ENCODE results near the gene ZBTB39.

The ZBTB39 gene

GRCh38 chr12:57051011-57051410, 44.7 kb upstream of the ZBTB39 start:
- Histone ChIP-seq H2AFZ (ENCODE audit: low read depth, low read length) (no peak overlapping the region), H3K79me2 (ENCODE audit: low read length) (no peaks in the 10 kb centered on the region), H4K20me1 (ENCODE audit: insufficient read depth, low read length) (no peaks in the 10 kb centered on the region)

GRCh38 chr12:57049890-57050289, 43.5 kb upstream of the ZBTB39 start, which contains the start of gene MYO1A:
MYO1A (minus strand) TSS chr12:57050129; CDS start chr12:57048323, 1,806 bp downstream.
- Histone ChIP-seq H3K4me2 (ENCODE audit: low read length) (no peak within 1 kb of the TSS), H3K36me3 (replicated peaks; ENCODE audit: low read depth, low read length) (peaks cover 4% of the 10 kb centered on the region), H3K79me2 (ENCODE audit: low read length) (no peaks in the 10 kb centered on the region), H3K4me1 (ENCODE audit: low read length) (peaks cover 18% of the 10 kb centered on the region), H3K27me3 (ENCODE audit: low read depth, low read length) (no peaks in the 10 kb centered on the region; the same call in 1 of the 2 replicates), H2AFZ (ENCODE audit: low read depth, low read length) (no peak within 1 kb of the TSS), H3K4me3 (ENCODE audit: low read length) (no peak within 1 kb of the TSS), H3K27ac (ENCODE audit: low read length) (no peak within 1 kb of the TSS), H4K20me1 (ENCODE audit: insufficient read depth, low read length) (no peaks in the 10 kb centered on the region), H3K9me3 (ENCODE audit: insufficient read depth, low read length) (no peaks in the 10 kb centered on the region), H3K9ac (ENCODE audit: low read length) (no peak within 1 kb of the TSS)
- TF ChIP-seq EZH2phosphoT487 (IDR thresholded peaks at IDR 0.05; ENCODE audit: low read depth): no peak
- TF ChIP-seq CTCF (IDR thresholded peaks at IDR 0.05; ENCODE audit: low read depth, low read length): no peak

More at GRCh38 chr12:57051011-57051410, 44.7 kb upstream of the ZBTB39 start:
- no peak overlapping the region for H3K9ac ChIP-seq (ENCODE audit: low read length)
- no peak for TF ChIP-seq CTCF (IDR thresholded peaks at IDR 0.05; ENCODE audit: low read depth, low read length)
- TF ChIP-seq EZH2phosphoT487 (IDR thresholded peaks at IDR 0.05; ENCODE audit: low read depth): no peak
- H3K27me3 ChIP-seq (ENCODE audit: low read depth, low read length): no peaks in the 10 kb centered on the region; the same call in 1 of the 2 replicates
- H3K9me3 ChIP-seq (ENCODE audit: insufficient read depth, low read length): no peaks in the 10 kb centered on the region
- H3K27ac ChIP-seq (ENCODE audit: low read length): no peak overlapping the region
- no peak overlapping the region for H3K4me3 ChIP-seq (ENCODE audit: low read length)
- H3K4me1 ChIP-seq (ENCODE audit: low read length): peaks cover 18% of the 10 kb centered on the region
- H3K4me2 ChIP-seq (ENCODE audit: low read length): no peak overlapping the region
- peaks cover 12% of the 10 kb centered on the region for H3K36me3 ChIP-seq (replicated peaks; ENCODE audit: low read depth, low read length)

GRCh38 chr12:57049119-57049446, 42.7 kb upstream of the ZBTB39 start:
- Histone ChIP-seq H3K36me3 (replicated peaks; ENCODE audit: low read depth, low read length) (peaks cover 2% of the 10 kb centered on the region), H3K27me3 (ENCODE audit: low read depth, low read length) (no peaks in the 10 kb centered on the region; the same call in 1 of the 2 replicates), H3K9ac (ENCODE audit: low read length) (no peak overlapping the region), H4K20me1 (ENCODE audit: insufficient read depth, low read length) (no peaks in the 10 kb centered on the region), H2AFZ (ENCODE audit: low read depth, low read length) (no peak overlapping the region), H3K4me1 (ENCODE audit: low read length) (peaks cover 18% of the 10 kb centered on the region), H3K4me3 (ENCODE audit: low read length) (no peak overlapping the region), H3K79me2 (ENCODE audit: low read length) (no peaks in the 10 kb centered on the region), H3K4me2 (ENCODE audit: low read length) (no peak overlapping the region), H3K27ac (ENCODE audit: low read length) (no peak overlapping the region), H3K9me3 (ENCODE audit: insufficient read depth, low read length) (no peaks in the 10 kb centered on the region)
- TF ChIP-seq CTCF (IDR thresholded peaks at IDR 0.05; ENCODE audit: low read depth, low read length) (no peak), EZH2phosphoT487 (IDR thresholded peaks at IDR 0.05; ENCODE audit: low read depth) (no peak)

GRCh38 chr12:57048423-57049118, 42.2 kb upstream of the ZBTB39 start:
- no peak overlapping the region for H3K27ac ChIP-seq (ENCODE audit: low read length)
- H3K9ac ChIP-seq (ENCODE audit: low read length): no peak overlapping the region
- no peaks in the 10 kb centered on the region; the same call in 1 of the 2 replicates for H3K27me3 ChIP-seq (ENCODE audit: low read depth, low read length)
- H4K20me1 ChIP-seq (ENCODE audit: insufficient read depth, low read length): no peaks in the 10 kb centered on the region
- no peaks in the 10 kb centered on the region for H3K9me3 ChIP-seq (ENCODE audit: insufficient read depth, low read length)
- H3K4me3 ChIP-seq (ENCODE audit: low read length): no peak overlapping the region
- H3K4me1 ChIP-seq (ENCODE audit: low read length): peaks cover 18% of the 10 kb centered on the region
- no peaks in the 10 kb centered on the region for H3K36me3 ChIP-seq (replicated peaks; ENCODE audit: low read depth, low read length)
- TF ChIP-seq CTCF (IDR thresholded peaks at IDR 0.05; ENCODE audit: low read depth, low read length) (no peak), EZH2phosphoT487 (IDR thresholded peaks at IDR 0.05; ENCODE audit: low read depth) (no peak)
- no peak overlapping the region for H3K4me2 ChIP-seq (ENCODE audit: low read length)
- H2AFZ ChIP-seq (ENCODE audit: low read depth, low read length): no peak overlapping the region
- no peaks in the 10 kb centered on the region for H3K79me2 ChIP-seq (ENCODE audit: low read length)
